MV-4-11 (cell line): ENCODE results near the gene INPP5E.
A peak's percentile ranks its signal among the peaks of the same experiment; 100 is the strongest.

ENCODE experiments used
- DNase-seq: peaks from one replicate; lab custom pipeline; 2025; lab: John Stamatoyannopoulos, UW

Gene INPP5E

GRCh38 chr9:136403915-136404800 is 35.5 kb downstream of the INPP5E start:
- DNase-seq, result peak; percentile 11

DNA sequence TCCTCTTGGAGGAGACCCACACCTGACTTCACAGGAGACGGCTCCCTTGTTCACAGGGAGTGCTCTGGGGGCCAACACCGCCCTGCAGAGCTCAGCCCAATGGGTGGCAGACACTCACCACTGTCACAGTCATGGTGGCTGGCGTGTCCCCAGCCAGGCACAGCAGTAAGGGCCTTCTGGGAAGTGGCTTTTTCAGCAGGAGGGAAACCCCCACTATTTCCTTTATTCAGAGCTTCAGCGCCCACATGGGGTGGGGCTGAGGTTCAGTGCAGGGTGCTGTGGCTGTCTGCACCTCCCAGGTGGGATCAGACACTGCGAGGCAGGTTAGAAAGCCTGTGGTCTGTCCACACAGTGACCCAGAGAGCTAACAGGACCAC is 36.1 kb downstream of the INPP5E start:
- no peak for DNase-seq

DNA sequence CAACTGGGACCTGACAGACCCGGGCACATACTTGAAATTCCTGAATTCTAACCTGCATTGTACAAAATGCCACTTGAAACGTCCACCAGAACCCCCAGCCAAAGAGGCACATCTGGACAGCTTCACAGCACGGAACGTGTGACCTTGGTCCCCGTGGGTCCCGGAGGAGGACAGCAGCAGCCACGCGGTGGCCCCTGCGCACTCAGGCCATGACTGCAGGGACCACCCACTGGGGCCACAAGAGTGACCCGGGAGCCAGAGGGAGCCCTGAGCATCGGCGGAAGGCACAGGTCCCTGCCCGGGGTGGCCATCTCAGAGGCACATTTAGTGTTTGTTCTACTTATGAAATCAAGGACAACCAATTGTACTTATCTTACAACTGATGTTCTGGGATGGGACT is 37.6 kb downstream of the INPP5E start:
- DNase-seq, result no peak

GRCh38 chr9:136401173-136401922 is 38.3 kb downstream of the INPP5E start:
- DNase-seq, result no peak

- peak; percentile 72 for DNase-seq
Measured at GRCh38 chr9:136400038-136400834, 39.4 kb downstream of the INPP5E start, which contains the start of gene SNAPC4. Gene SNAPC4, minus strand, starts transcription at chr9:136400170. Its CDS starts 1,742 bp downstream, at chr9:136398428.

GRCh38 chr9:136399176-136400037 is 40.2 kb downstream of the INPP5E start:
- DNase-seq, result no peak

- no peak for DNase-seq
Measured at GRCh38 chr9:136398286-136398685, 41.4 kb downstream of the INPP5E start.

DNA sequence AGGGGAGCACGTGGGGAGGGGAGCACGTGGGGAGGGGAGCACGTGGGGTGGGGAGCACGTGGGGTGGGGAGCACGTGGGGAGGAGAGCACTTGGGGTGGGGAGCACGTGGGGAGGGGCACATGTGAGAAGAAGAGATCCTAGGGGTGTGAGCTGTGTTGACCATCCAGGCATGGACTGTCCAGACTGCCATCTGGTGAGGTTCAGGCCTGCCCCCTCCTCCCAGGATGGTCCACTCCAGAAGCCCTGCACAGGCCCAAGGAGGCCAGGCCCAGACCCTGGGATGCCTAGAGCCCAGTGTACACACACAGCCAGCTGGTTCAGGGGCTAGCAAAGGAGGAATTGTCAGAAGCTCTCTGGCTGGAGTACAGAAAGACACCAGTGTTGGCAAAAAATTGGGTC is 42.0 kb downstream of the INPP5E start:
- no peak for DNase-seq

DNA sequence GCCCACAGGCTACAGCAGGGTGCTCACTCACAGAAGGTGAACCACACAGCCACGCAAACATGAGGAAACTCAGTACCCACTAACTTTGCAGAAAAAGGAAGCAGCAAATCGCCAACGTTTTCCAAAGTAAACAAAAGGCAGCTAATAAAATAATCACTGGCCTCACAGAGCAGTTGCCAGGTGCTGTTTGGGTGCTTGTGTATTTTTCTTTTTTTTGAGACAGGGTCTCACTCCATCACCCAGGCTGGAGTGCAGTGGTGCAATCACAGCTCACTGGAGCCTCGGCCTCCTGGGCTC is 43.5 kb downstream of the INPP5E start:
- DNase-seq, result no peak

GRCh38 chr9:136395345-136396218 is 44.1 kb downstream of the INPP5E start:
- DNase-seq, result no peak

- DNase-seq, result no peak
Measured at GRCh38 chr9:136395020-136395340, 44.7 kb downstream of the INPP5E start.

- DNase-seq, result no peak
Measured at GRCh38 chr9:136394312-136395019, 45.2 kb downstream of the INPP5E start.

GRCh38 chr9:136393531-136393930 is 46.1 kb downstream of the INPP5E start:
- DNase-seq, result no peak

- no peak for DNase-seq
Measured at GRCh38 chr9:136392538-136393449, 46.9 kb downstream of the INPP5E start.

DNA sequence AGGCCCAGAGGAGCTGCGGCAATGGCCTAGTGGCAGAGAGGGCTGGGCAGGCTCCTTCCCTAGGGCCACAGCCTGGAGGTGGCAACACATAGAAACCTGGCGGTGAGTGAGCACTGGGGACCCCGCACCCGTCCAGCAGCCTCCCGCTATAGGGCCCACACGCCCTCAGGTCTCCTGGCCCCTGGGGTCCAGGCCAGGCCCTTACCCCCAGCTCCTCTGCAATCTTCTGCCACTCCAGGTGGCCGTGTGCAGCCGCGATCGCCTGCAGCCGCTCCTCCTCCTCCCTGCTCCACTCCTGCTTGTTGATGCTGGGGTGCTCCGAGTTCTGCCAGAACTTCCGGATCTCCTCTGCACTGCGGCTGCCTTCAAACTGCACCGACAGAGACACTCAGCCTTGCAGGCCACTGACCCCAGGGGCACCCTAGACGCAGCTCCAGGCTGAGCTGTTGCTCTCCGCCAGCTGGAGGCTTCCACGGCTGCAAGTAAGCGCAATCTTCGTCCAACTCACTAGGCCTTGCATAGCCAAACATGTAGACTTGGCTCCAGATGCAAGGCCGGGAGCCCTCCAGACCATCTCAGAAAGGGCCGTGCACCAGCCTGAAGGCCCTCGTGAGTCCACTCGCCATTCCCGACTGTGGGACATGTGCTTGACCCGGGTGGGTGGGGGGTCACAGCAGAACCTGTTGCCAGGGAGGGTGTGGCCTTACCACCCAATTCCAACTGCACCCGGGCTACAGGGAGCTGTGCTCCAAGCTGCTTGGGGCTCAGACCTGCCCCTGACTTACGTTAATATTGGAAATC is 47.7 kb downstream of the INPP5E start:
- no peak for DNase-seq

- no peak for DNase-seq
Measured at GRCh38 chr9:136389396-136389795, 50.2 kb downstream of the INPP5E start.

GRCh38 chr9:136387217-136387616 is 52.4 kb downstream of the INPP5E start:
- DNase-seq, result no peak

GRCh38 chr9:136386018-136386417 is 53.6 kb downstream of the INPP5E start:
- DNase-seq, result peak; percentile 99
